HL-60/S4 treated with phorbol 12-myristate 13-acetate at 8.2 ng/mL for 4 days and 3 days (cell line): ENCODE results near the gene CEP128.

ENCODE experiments used
- in situ Hi-C: fragments of 300-500 bp; cut with MboI; formaldehyde crosslinking; loops from 2 replicates; pipeline ENCODE4 v1.15.0; 2022; ENCODE audit warnings: low sequenced_read_pairs

CEP128 gene

DNA sequence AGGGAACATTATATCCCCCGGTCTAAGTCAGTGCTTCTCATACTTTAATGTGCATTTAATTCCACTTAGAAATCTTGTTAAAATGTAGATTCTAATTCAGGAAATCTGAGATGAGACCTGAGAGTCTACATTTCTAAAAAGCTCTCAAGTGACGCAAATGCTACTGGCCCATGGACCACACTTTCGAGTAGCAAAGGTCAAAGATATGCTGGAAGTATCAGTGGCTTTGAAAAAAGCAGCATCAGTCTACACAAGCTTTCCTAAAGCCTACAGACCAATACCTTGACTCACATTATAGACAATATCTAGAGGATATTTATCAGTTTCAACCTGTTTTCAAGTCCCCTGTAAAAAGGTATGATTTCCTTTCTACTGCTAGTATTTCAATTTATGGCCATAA, 248.6 kb downstream of the CEP128 start:
- in situ Hi-C loops, result no loop called here

DNA sequence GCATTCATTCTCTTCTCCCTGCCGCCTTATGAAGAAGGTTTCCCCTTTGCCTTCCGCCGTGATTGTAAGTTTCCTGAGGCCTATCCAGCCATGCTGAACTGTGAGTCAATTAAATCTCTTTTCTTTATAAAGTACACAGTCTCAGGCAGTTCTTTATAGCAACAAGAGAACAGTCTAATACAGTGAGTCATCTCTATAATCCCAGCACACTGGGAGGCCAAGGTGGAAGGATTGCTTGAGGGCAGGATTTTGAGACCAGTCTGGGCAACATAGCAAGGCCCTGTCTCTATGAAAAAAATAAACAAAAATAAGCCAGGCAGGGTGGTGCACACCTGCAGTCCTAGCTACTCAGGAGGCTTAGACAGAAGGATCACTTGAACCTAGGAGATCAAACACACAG, 259.9 kb downstream of the CEP128 start:
- in situ Hi-C loops, result no loop called here

DNA sequence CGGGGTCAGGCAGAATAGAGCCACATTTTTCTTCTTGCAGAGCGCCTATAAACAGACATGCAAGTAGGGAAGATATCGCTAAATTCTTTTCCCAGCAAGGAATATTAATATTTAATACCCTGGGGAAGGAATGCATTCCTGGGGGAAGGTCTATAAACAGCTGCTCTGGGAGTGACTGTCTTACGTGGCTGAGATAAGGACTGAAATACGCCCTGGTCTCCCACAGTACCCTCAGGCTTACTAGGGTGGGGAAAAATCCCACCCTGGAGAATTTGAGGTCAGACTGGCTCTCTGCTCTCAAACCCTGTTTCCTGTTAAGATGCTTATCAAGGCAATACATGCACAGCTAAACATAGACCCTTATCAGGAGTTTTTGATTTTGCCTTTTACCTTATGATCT, 262.3 kb downstream of the CEP128 start:
- in situ Hi-C loops, result no loop called here

GRCh38 chr14:80678436-80678835, 263.1 kb downstream of the CEP128 start:
- in situ Hi-C loops, result no loop called here

DNA sequence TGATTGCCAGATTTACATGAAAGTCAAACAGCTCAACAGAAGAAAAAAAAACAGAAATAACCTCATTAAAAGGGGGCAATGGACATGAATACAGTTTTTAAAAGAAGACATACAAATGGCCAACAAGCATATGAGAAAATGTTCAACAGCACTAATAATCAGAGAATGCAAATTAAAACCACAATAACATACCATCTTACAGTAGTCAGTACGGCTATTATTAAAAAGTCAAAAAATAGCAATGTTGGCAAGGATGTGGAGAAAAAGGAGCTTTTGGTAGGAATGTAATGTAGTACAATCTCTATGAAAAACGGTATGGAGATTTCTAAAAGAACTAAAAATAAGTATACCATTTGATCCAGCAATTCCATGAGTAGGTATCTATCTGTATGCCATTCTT, 272.1 kb downstream of the CEP128 start:
- in situ Hi-C loops, result no loop called here

GRCh38 chr14:80664576-80664975, 277.0 kb downstream of the CEP128 start:
- in situ Hi-C loops, result no loop called here

- in situ Hi-C loops, result no loop called here
These were observed 278.0 kb downstream of the CEP128 start for GRCh38 chr14:80663541-80663940.

- in situ Hi-C loops, result no loop called here
These were observed 281.8 kb downstream of the CEP128 start for GRCh38 chr14:80659783-80660182.

DNA sequence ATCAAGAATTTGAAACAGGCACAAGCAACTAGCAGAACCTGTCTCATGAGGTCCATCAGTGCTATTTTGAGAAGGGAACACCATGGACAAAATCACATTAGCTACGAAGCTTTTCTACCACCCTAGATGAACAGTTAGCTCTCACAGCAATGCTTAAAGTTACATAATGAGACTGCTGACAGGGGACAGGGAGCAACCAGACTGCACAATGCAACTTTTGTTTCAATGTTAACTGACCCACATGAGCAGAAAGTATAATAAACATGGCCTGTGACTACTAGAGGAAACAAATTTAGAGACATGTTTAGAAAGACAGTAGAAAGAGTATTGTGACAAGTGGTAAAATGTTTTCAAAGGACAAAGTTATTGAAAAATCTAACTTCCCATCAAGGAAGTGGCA, 282.8 kb downstream of the CEP128 start:
- in situ Hi-C loops, result no loop called here

GRCh38 chr14:80658155-80658554, 283.4 kb downstream of the CEP128 start:
- in situ Hi-C loops, result no loop called here

DNA sequence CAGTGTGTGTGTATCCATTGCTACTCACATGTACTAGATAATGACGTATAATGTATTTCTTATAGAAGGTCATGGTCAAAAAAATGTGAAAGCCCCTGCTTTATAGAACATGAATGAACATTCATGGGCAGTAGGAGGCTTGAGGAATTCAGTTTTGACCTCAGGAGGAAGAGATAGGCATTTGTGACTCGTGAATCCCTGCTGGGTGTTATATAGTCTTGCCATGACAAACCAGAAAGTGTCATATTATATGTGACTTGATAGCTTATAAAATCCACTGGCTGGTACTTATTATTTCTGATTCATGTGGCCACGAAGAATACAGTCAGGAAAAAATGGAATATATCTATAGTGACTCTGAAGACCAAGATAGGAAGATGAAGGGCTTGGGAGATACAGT, 287.6 kb downstream of the CEP128 start:
- in situ Hi-C loops, result no loop called here

DNA sequence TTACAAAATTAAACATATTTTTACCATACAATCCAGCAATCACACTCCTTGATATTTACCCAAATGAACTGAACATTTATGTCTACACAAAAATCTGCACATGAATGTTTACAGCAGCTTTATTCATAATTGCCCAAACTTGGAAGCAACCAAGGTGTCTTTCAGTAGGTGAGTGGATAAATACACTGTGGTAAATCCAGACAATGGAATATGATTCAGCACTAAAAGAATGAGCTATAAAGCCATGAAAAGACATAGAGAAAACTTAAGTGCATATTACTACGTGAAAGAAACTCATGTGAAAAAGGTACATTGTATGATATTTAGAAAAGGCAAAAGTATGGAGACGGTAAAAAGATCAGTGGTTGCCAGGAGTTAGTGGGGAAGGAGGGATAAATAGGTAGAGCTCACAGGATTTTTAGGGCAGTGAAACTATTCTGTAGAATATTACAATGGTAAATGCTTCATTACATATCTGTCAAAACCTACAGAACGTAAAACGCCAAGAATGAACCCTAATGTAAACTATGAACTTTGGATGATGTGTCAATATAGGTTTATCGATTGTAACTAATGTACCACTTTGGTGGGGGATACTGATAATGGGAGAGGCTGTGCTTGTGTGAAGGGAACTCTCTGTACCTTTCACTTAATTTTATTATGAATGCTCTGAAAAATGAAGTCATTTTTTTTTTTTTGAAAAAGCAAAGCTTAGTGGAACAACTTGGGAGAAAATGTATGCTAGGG, 295.7 kb downstream of the CEP128 start:
- in situ Hi-C loops, result no loop called here

DNA sequence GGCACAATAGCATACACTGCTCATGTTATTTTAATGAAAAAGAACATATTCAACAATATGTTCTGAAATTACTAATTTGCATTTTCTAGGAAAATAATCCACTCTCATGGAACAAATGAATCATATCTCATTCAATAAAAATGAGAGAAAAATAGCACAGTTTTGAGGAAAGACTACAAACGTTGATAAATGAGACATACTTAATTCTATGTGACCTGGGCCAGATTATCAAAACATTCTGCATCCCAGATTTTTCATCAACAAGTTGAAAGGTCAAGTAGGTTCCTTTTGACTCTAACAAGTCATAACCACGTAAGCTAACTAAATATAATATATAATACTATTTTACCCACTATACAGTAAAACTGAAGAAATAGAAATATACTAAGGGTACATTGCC, 296.7 kb downstream of the CEP128 start:
- in situ Hi-C loops, result no loop called here

DNA sequence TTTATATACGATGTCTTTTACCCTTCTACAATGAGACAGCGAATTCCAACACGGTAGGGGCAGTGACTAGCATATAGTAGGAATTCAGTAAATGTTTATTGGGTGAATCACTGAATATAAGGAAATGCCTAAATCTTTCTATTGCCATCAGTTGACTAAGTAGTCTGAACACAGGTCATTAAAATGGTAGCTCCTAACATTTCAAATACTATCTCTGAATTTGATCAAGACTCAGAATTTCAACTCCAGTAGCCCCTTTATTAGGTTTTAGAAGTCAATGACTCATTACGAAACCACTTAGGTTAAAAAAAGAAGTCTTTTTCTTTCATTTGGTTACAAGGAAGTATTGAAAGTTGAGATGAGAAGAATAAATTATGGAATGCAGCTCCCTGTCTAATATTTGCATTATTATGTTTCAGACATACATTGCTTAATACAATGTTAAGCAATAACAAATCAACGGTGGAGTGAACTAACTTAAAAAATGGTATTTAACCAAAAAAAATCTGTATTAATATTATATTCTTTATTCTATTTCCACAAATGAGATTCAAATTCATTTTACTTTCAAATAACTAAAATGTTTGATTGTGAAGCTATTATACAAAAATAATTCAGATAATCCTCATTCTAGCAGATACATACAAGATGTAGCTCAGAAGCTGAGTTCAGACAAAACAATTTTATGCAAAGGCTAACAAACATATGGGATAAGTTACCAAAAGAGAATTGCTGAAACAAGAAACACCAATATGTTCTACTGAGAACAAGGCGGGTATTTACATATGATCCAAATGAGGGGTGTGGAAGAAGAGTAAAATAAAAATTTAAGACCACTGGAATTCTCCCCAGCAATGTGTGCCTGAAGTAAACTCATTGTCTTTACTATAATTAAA, 302.7 kb downstream of the CEP128 start:
- in situ Hi-C loops, result no loop called here

GRCh38 chr14:80637756-80638619, 303.6 kb downstream of the CEP128 start:
- in situ Hi-C loops, result no loop called here

DNA sequence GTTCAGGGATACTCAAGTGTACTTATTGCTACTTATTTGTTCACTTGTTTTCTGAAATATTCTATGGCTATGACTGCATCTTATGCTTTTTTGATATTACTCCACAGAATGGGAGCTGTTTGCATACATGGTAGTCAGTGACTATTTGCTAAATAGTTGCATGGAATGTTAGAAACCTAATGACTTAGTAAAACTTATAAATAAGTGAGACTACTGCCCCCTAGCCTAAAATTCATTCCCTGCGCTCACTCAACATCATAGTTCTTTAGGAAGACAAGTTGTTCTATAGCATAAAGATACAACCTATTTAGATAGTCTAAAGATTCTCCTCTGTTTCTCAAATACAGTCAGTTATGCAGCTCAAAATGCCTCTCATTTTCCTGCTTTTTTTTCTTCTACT, 305.5 kb downstream of the CEP128 start:
- in situ Hi-C loops, result no loop called here

- in situ Hi-C loops, result no loop called here
These were observed 307.3 kb downstream of the CEP128 start for GRCh38 chr14:80634106-80634758.

DNA sequence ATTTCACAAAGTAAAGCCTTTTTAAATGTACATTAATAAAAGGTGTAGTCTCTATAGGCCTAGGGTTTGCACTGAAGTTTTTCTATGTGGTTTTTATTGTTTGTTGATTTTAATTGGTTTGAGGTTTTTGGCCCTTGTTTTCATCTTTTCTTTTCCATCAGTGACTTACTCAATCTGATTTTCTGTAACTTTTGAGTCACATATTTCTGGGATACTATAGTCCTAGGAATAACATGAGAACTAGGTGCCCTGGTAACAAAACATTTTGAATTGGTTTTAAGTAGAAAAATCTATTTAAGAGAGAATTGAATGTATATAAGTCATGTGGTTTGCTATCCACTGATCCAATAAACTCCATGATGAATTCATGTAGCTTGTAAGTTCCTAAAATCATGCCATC, 311.9 kb downstream of the CEP128 start:
- in situ Hi-C loops, result no loop called here

DNA sequence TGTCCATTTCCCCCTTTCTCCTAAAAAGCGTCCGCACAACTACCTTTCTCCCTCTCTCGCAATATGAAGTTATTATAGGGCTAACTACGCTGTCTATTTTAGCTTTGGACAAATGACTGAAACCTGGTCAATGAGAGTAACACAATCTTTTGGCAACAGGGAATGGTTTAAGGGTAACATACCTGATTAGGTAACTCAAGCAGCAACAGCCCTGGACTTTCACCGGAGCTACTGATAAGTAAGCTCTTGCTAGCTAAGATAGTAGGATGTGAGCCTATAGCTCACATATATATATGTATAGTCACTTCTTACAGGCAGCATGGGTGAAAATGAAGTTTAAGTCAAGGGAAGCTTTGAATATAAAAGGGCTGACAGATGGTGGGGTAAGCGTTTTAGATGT, 313.0 kb downstream of the CEP128 start:
- in situ Hi-C loops, result no loop called here

GRCh38 chr14:80627745-80628144, 313.8 kb downstream of the CEP128 start:
- in situ Hi-C loops, result no loop called here

GRCh38 chr14:80624581-80624980, 317.0 kb downstream of the CEP128 start:
- in situ Hi-C loops, result no loop called here
